Effector memory CD4-positive, alpha-beta T cell (primary cell): Measurements from ENCODE around the gene GPRIN2.

Source experiments
- DNase-seq, 3 donors: peaks; one replicate each; pipeline ENCODE4 v3.0.0-alpha.2; 2020
- H3K27ac ChIP-seq: 2 replicates; pipeline ENCODE4 v1.7.0; 2013; ENCODE audit warnings: mild to moderate bottlenecking, low read length, moderate library complexity; ENCODE audit not compliant: insufficient read depth, poor library complexity, severe bottlenecking
- H3K27me3 ChIP-seq: replicated peaks from 2 replicates; pipeline ENCODE4 v1.7.0; 2013; ENCODE audit warnings: mild to moderate bottlenecking, low read length; ENCODE audit not compliant: insufficient read depth, control insufficient read depth, poor library complexity, severe bottlenecking
- H3K36me3 ChIP-seq: 2 replicates; pipeline ENCODE4 v1.7.0; 2013; ENCODE audit warnings: mild to moderate bottlenecking, low read length, moderate library complexity; ENCODE audit not compliant: control insufficient read depth, insufficient read depth
- H3K4me1 ChIP-seq: 2 replicates; pipeline ENCODE4 v1.7.0; 2013; ENCODE audit warnings: low read length, mild to moderate bottlenecking; ENCODE audit not compliant: control insufficient read depth, insufficient read depth, poor library complexity, severe bottlenecking
- H3K4me3 ChIP-seq: 2 replicates; pipeline ENCODE4 v1.7.0; 2013; ENCODE audit warnings: low read length, low read depth, mild to moderate bottlenecking; ENCODE audit not compliant: insufficient read depth, poor library complexity, severe bottlenecking
- H3K9me3 ChIP-seq: 2 replicates; pipeline ENCODE4 v1.7.0; 2013; ENCODE audit warnings: mild to moderate bottlenecking, low read length, moderate library complexity; ENCODE audit not compliant: control insufficient read depth

Gene GPRIN2

DNA sequence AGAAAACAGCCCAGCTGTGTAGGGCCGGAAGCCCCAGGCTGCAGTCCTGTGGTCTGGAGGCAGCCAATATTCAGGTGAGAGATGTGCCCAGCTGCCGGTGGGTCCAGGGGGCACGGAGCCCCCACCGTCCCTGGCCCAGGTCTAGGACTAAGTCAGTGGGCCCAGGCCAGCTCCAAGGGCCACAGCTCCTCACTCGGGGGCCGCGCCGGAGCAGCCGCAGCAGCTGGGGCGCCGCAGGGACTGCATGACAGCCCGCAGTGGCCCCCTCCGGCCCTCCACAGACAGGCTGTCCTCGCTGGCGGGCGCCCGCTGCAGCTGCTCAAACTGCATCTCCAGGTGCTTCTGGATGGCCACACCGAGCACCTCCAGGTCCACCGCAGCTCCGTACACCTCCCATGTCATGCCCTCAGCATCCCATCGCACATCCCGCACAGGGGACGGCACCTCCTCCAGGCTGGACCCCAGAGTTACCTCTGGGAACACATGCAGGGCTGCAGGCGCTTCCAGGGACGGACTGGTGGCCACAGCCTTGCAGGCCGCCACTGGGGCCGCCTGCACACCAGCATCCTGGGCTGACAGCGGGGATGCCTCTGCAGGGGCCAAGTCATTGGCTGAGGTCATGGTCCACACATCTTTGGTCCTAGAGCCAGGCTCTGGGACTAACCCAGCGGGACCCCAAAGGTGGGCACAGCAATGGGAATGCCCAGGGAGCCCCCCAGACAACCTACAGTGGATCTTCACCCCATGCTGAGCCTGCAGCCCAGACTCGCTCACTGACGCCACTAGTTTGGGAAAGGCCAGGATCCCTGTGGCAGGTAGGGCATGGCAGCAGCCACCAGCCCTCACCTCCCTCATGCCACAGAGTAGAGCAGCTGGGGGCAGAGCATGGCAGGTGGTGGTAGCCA is 7.0 kb downstream of the GPRIN2 start:
- Histone ChIP-seq H3K27ac (no peak overlapping the region), H3K4me1 (no peaks in the 10 kb centered on the region), H3K4me3 (no peak overlapping the region), H3K27me3 (no peaks in the 10 kb centered on the region), H3K9me3 (no peaks in the 10 kb centered on the region), H3K36me3 (no peaks in the 10 kb centered on the region)
- DNase-seq = no peak

DNA sequence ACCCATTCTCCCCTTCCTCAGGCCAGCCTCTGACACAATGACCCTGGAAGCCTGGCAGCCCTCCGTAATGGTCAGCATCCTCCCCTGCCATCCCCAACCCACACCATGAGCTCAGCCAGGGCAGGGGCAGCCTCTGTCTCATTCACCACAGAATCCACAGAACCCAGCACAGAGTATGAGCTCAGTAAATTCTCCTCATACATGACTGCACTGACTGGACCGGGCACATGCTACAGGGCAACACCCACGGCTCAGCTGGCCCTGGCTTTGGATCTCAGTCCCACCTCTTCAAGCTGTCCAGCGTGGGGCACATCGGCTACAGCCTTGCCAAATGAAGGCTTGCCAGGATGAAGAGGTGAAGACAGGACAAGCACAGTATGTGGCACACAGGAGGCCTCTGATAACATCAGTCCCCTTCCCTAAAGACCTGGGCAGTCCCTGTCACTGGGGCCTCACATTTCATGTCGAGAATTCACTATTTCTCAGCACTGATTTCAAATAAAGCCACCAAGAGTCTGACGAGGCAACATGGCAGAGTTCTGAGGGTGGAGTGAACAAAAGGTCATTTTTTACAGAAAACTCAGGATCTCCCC is 7.9 kb downstream of the GPRIN2 start:
- Histone ChIP-seq H3K27ac (no peak overlapping the region), H3K36me3 (no peaks in the 10 kb centered on the region), H3K27me3 (no peaks in the 10 kb centered on the region), H3K4me1 (no peaks in the 10 kb centered on the region), H3K4me3 (no peak overlapping the region), H3K9me3 (no peaks in the 10 kb centered on the region)
- no peak for DNase-seq

DNA sequence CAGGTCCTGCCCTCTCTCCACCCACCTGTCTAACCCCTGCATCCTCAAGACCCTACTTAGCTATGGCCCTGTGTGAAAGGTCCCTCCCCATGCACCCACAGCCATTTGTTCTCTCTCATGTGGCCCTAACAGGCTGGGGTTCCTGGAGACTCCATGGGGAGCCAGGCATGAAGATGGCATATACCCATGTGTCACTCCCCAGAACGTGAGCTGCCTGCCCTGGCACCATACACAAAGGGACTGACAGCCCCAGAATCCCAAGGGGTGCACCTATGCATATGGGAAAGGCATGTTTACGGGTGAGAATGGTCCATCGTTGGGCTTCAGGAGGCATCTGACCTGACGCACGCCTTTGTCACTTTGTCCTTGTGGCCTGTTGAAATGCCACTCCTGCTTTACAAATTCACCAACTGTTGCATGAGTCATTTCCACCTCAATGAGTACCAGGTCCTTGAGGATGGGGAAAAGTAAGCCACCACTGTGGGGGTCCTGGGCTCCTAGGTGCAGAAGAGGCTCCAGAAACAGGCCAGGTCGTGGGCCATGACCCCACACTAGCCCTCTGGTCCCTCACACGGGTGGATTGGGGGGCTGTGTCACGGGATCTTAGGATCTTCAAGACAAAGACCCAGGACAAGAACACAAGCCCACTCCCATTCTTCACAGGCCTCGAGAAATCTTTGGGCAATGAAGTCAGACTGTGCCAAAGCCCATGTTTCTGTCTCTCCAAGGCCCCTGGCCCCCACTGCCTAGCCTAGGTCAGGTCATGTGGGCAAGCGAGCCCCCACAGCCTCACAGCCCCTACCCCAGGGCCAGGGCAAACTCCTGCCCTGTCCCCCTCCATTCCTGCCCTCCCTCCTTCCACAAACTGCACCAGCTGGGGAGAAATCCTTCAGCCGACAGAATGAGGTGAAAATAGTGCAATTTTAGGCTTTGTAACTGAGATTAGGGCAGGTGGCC is 8.6 kb downstream of the GPRIN2 start:
- Histone ChIP-seq H3K27me3 (no peaks in the 10 kb centered on the region), H3K9me3 (no peaks in the 10 kb centered on the region), H3K36me3 (no peaks in the 10 kb centered on the region), H3K4me1 (no peaks in the 10 kb centered on the region), H3K4me3 (no peak overlapping the region), H3K27ac (no peak overlapping the region)
- no peak for DNase-seq

DNA sequence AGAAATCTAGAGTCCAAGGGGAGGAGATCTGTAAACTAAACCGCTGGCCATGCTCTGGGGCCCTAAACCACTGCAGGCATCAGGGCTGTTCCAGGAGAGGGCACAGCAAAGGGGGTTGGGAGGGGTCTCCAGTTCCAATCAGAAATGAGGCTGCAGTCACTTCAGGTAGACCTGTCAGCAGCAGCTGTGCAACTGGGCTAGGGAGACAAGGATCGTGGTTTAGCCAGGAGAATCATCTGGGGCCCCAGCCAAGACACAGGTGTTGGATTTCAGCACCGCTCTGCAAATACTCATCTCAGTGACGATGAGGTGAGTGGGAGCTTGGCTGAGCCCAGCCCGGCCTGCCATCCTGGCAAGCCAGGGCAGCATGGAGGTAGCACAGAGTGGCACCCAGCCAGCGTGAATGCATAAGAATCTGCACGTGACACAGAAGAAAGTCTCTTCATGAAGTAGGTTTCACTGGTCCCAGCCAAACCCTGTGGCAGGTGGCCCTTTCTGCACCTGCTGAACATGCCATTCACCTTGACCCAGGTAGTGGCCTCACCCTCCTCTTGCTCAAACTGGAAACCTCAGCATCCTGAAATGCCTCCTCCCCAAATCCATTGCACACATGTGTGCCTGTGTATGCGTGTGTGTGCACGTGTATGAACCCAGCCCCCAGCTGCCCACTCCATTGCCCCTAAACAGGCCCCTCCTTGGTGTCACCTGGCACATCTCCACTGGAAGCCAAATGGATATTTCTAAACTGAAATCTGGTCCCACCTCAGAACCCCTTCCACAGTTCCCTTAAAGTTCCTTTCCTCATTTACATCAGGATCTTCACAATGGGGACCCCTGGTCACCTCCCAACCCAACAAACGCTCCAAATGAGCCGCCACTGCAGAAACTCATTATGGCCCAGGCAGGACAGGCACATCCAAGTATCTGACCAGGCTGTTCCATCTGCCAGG is 9.6 kb downstream of the GPRIN2 start:
- no peaks in the 10 kb centered on the region for H3K9me3 ChIP-seq
- H3K4me1 ChIP-seq = no peaks in the 10 kb centered on the region
- H3K4me3 ChIP-seq = no peak overlapping the region
- no peaks in the 10 kb centered on the region for H3K36me3 ChIP-seq
- H3K27me3 ChIP-seq = no peaks in the 10 kb centered on the region
- no peak overlapping the region for H3K27ac ChIP-seq
- no peak for DNase-seq

DNA sequence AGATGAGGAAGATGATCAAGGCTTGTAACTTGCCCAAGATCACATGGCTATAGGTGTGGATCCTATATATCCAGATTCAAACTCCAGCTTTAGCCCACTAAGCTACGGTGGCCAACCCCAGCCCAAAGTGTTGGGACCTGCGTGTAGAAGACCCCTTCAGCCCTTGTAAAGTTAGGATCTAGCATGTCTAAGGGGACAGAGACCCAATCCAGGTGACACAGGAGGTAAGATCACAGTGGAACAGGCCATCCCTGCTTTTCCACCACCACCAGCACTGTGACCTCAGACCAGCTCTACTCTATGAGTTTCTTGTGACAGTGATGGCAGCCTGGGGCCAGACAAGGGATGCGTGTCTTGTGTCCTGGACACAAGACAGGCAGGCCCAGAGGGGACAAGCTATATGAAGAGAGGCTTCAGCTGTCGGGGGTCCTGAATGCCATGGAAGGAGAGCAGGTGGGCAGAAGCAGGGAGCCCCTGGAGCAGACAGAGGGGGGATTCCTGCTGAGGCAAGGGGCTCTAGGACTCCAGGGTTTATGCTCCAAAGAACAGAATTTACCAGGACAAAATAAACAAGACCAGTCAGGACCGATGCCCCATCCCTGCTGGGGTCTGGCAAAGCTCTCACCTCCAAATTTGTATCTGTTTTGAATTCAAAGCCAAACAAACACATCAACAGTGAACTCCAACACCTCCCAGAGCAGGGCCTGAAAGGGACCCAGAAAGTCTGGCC is 10.4 kb downstream of the GPRIN2 start:
- no peak overlapping the region for H3K4me3 ChIP-seq
- no peaks in the 10 kb centered on the region for H3K36me3 ChIP-seq
- H3K27me3 ChIP-seq = no peaks in the 10 kb centered on the region
- H3K9me3 ChIP-seq = no peaks in the 10 kb centered on the region
- H3K27ac ChIP-seq = no peak overlapping the region
- no peaks in the 10 kb centered on the region for H3K4me1 ChIP-seq
- no peak for DNase-seq

DNA sequence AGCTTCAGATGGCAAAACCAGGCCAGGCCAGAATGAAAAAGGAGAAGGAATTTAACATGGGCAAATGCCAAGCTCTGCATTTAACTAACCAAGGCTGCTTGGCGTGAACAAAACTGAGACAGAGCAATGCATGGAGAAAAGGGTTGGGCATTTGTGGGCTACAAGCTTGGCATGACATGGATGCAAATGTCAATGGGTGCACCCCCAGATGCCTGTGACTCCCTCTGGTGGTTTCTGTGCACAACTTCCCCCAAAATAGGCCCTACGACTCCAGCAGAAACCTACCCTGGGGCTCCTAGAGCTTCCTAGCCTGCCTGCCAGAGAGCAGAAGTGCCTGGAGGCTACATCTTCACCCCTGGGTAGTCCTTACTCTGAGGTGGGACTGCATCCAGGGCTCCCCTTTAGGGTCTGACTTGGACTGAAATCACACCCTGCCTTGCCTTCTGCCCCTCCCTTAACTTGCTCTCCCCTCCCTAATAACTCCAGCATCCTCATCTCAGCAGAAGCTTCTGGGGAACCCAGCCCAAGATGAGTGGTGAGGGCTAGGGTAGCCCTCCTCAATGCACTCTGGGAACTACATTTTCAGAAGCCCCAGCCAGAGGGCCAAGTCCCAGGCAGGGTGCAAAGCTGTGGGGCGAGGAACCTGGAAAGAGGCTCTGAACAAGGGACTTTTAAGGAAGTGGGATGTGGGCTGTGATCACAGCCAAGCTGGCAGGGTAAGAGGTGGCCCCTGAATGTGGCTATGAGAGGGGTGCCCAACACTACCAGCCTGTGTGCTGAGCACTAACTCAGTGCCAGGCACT is 11.3 kb downstream of the GPRIN2 start:
- Histone ChIP-seq H3K4me3 (no peak overlapping the region), H3K9me3 (no peaks in the 10 kb centered on the region), H3K27me3 (no peaks in the 10 kb centered on the region), H3K27ac (no peak overlapping the region), H3K4me1 (no peaks in the 10 kb centered on the region), H3K36me3 (no peaks in the 10 kb centered on the region)
- DNase-seq = no peak

DNA sequence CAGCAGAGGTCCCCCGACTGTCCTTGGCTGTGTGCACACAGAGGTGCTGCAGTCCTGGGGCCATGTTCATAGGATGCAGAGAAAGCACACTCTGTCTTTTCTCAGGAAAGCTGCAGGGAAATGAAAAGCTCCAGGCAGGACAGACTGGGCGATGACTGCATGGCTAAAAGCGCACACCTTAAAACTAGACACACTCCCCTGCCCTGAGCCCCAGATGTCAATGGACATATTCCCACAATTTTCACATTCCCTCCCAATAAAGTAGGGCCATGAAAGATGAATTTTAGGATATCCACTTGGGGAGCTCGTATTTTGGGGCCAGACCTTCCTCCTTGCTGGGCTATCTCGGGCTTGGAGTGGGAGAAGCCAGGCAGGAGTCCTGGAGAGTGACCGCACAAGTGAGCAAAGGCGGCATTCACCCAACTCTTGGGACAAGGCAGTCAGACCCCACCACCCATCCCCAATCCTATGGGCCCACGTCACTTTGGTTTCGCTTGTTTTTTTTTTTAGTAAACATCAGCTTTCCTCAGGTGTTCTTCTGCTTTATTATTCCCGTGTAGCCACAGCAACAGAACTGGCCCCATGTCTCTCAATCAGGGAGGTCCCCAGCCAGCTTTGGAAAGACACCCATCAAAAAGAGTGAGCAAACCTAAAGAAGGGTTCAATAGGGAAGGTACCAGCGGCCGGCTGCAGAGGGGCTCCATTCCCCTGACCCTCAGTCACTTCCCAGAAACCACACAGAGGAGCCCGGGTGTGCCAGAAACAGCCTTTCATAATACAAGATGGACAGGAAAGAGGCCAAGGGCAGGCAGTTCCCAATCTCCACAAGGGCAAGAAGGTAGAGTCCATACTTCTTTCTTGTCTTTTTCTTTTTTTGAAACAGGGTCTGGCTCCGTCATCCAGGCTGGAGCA is 12.7 kb downstream of the GPRIN2 start:
- Histone ChIP-seq H3K9me3 (no peaks in the 10 kb centered on the region), H3K4me3 (no peak overlapping the region), H3K4me1 (no peaks in the 10 kb centered on the region), H3K27me3 (peaks cover 5% of the 10 kb centered on the region), H3K27ac (no peak overlapping the region), H3K36me3 (no peaks in the 10 kb centered on the region)
- DNase-seq = no peak
